Tibial nerve (tissue), 4 donors: ENCODE data around the gene REV3L.

Experiments used
- CTCF ChIP-seq, 5 experiments: fragments of 200-600 bp in 3 of 5; fragments of 450-650 bp in 2 of 5; sonication (generic) in 3 of 5; IDR thresholded peaks; one replicate each; pipeline ENCODE4 v1.5.1; 2016 to 2019; ENCODE audit warnings: antibody characterized with exemption in 5 of 5, mild to moderate bottlenecking in 3 of 5, moderate library complexity in 2 of 5
- EP300 ChIP-seq, 2 donors: sonication (generic); formaldehyde crosslinking; IDR thresholded peaks; one replicate each; pipeline ENCODE4 v1.6.1; 2017; ENCODE audit warnings: antibody characterized with exemption in 2 of 2, mild to moderate bottlenecking in 1 of 2
- POLR2A ChIP-seq, 2 donors: fragments of 450-650 bp; IDR thresholded peaks; one replicate each; pipeline ENCODE4 v1.6.1; 2017; ENCODE audit warnings: antibody characterized with exemption in 2 of 2, mild to moderate bottlenecking in 2 of 2, moderate library complexity in 2 of 2

DNA sequence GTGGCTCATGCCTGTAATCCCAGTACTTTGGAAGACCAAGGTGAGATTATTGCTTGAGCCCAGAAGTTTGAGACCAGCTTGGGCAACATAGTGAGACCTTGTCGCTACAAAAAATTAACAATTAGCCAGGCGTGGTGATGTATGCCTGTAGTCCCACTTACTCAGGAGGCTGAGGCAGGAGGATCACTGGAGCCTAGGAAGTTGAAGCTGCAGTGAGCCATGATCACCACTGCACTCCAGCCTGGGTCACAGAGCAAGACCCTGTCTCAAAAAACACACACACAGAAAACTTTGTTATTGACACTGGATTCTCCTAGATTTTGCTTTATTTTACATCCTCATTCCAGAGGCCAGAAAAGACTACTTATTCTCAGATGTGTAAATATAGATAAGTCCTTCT lies 9.5 kb upstream of the REV3L start:
- TF ChIP-seq CTCF (IDR thresholded peaks at IDR 0.05) (no peak), POLR2A (IDR thresholded peaks at IDR 0.05) (no peak), EP300 (IDR thresholded peaks at IDR 0.05) (no peak)
